Activated T-cell treated with anti-CD3 and anti-CD28 coated beads, Interleukin-2, amount 50 U/mL, for 24 hours (primary cell): Measurements from ENCODE around the gene CTBP1.
"Not testable (repeated sequence)": the region's sequence is repeated elsewhere in the genome, so short reads cannot be mapped to it uniquely, and the experiment has no call there.

Experiments used
- DNase-seq: peaks from one replicate; pipeline ENCODE4 v3.0.0-alpha.2; 2020
- H3K27ac Mint-ChIP-seq: 2 replicates; pipeline ENCODE4 v1.8.0; 2020; ENCODE audit warnings: mild to moderate bottlenecking, mixed read lengths
- H3K27me3 Mint-ChIP-seq: 2 replicates; pipeline ENCODE4 v1.8.0; 2020; ENCODE audit warnings: mixed read lengths
- H3K36me3 Mint-ChIP-seq: 2 replicates; pipeline ENCODE4 v1.8.0; 2020; ENCODE audit warnings: low read depth, mixed read lengths
- H3K4me1 Mint-ChIP-seq: 2 replicates; pipeline ENCODE4 v1.8.0; 2020; ENCODE audit warnings: low read depth, mixed read lengths
- H3K4me3 Mint-ChIP-seq: 2 replicates; pipeline ENCODE4 v1.8.0; 2020; ENCODE audit warnings: mild to moderate bottlenecking, moderate library complexity, mixed read lengths
- H3K9me3 Mint-ChIP-seq: 2 replicates; pipeline ENCODE4 v1.8.0; 2020; ENCODE audit warnings: mixed read lengths

CTBP1 gene

DNA sequence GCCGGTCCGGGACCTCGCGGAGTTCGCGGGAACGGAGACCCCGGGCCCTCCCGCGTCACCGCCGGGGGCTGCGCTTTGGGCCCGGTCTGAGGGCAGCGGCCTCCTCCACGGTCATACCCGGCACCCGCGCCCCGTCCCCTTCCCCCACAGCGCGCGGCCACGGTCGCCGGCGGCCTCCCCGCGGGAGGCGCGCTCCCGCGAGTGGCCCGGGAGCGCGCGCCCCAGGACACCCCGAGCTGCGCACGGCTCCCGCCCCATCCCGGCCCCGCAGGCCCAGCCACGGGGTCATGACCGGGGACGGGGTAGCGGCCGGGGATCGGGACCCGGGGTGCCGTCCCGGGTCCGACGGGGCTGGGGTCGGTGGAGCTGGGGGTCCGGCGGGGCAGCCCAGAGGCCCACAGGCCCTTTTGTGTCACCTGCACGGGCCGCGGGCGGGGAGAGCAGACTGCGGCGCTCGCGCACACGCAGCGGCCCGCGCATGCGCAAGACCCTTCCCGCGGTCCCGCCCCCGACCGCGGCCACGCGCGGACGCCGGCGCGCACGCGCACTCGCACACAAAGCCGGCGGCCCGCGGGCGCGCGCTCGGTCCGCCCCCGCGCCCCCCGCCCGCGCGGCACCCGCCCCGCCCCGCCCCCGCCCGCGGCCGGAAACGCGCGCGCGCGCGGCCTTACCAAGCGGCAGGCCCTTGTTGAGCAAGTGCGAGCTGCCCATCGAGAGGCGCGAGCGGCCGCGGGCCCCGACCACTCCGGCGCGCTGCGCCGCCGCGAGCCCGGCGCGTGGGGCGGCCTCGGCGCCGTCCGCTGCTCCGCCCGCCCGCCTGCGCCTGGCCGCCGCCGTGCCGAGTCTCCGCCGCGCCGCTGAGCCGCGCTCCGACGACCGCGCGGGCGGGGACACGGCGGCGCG, at the start of gene CTBP1:
Gene CTBP1 (minus strand): TSS at position 886 of the 903 bp plus-strand sequence. CDS start 7,799 bp downstream, outside the sequence.
- H3K4me3 Mint-ChIP-seq, result peak within 1 kb of the TSS; percentile 88
- H3K27me3 Mint-ChIP-seq, result no peaks in the 10 kb centered on the region
- DNase-seq, result peak; percentile 93
- H3K9me3 Mint-ChIP-seq, result no peaks in the 10 kb centered on the region
- H3K4me1 Mint-ChIP-seq, result peaks cover 74% of the 10 kb centered on the region
- peak within 1 kb of the TSS; percentile 97 for H3K27ac Mint-ChIP-seq
- H3K36me3 Mint-ChIP-seq, result peaks cover 75% of the 10 kb centered on the region

DNA sequence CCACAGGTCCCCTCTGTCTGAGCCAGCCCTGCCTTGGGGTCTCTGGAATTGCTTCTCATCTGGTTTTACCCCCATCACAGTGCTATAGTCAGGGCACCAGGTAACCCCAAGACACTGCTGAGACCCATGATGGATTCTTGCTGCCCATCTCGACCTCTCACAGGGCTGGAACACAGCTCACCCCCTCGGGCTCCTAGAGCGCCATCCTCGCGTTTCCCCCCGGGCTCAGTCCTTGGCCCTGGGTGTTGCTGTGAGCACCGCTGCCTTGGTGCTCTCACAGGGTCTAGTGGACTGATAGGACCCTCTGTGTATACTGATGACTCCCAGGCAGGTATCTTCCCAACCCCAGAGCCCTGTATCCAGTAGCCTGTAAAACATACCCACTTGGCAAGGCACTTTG, 49.5 kb upstream of the CTBP1 start:
- Mint-ChIP-seq H3K4me1 (peaks cover 69% of the 10 kb centered on the region), H3K27ac (no peak overlapping the region), H3K4me3 (no peak overlapping the region), H3K27me3 (no peaks in the 10 kb centered on the region), H3K9me3 (no peaks in the 10 kb centered on the region), H3K36me3 (peaks cover 79% of the 10 kb centered on the region)
- DNase-seq, result no peak

DNA sequence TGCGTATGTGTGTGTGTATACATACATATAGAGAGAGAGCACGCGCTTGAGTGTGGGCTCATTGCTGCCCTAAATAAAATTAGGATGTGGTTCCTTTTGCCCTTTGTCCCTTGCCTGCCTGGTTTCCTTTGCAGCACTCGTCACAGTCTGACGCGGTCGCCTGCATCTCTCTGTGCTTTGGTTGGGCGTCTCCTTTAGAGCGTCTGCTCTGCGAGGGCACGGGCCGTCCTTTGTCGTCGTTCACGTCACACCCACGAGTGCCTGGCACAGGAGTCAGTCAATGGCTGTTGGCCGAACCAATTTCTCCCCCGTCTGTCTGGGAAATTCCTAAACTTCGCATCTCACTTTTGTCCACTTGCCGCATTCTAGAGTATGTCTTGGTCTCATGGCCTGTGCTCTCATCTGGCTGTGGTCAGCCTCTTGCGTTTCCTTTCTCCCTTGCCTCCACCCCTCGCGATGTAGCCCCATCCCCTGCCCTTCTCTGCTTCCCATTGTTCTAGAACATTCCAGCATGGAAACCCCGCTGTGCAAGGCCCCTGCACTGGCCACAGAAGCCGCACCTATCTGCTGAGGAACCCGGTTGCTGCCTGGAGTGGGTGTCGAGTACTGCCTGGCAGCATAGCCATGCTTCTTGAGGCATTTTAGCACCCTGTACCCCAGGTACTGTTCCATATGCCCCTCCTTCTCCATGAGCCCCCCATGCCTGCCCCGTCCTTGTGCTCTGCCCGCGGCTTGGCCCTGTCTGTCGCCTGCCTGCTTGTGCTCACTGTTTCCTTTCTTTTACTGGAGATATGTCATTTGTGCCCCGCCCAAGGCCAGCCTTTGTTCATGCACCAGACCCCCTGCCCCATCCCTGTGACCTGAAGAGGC, 48.8 kb upstream of the CTBP1 start:
- no peak overlapping the region for H3K4me3 Mint-ChIP-seq
- no peak for DNase-seq
- H3K27me3 Mint-ChIP-seq, result no peaks in the 10 kb centered on the region
- peaks cover 67% of the 10 kb centered on the region for H3K4me1 Mint-ChIP-seq
- peak overlapping the region; percentile 34 for H3K27ac Mint-ChIP-seq
- no peaks in the 10 kb centered on the region for H3K9me3 Mint-ChIP-seq
- peaks cover 75% of the 10 kb centered on the region for H3K36me3 Mint-ChIP-seq

DNA sequence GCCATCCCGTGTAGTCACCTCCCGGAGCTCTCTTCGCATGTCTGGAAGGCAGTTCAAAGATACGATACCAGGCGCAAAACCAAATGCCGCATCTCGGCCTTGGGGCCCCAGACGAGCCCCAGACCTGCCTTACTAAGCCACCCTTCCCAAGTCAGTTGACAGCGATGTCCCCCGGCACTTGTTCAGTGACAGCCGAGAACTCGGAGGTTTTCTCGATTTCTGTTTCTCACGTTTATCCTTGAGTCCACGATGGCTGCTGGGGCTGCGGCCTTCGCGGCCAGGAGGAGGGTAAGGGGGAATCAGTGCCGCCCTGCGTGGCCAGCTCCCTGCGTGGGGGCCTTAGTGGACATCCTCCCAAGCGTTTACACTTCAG, 48.1 kb upstream of the CTBP1 start:
- Mint-ChIP-seq H3K36me3 (peaks cover 78% of the 10 kb centered on the region), H3K27ac (peak overlapping the region; percentile 81), H3K27me3 (no peaks in the 10 kb centered on the region), H3K9me3 (no peaks in the 10 kb centered on the region), H3K4me1 (peaks cover 71% of the 10 kb centered on the region), H3K4me3 (no peak overlapping the region)
- no peak for DNase-seq

DNA sequence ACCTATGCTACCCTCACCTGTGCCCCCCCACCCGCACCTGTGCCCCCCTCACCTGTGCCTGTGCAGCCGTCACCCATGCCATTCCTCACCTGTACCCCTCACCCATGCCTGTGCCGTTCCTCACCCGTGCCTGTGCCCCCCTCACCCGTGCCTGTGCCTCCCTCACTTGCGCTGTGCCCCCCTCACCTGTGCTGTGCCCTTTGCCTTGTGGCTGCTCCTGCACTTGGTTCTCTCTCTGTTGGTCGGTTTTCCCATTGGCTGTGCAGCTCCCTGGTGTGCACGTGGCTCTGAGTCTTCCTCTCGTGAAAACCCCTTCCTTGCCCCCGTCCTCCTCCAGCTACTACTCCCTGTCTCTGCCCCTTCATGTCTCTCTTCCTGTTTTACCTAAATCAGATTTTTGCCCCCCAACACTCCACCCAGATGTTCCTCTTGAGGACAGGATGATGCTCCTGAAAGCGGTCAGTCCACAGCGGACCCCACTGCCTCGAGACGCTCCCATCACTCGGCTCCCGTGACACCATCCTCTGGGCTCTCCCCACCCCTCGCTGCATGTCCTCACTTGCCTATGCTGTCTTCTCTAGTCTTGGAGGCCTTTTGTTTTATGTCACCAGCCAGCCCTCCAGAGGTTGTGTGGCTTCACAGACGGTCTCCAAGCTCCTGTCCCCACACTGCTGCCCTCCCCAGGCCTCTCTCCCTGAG, 47.5 kb upstream of the CTBP1 start:
- Mint-ChIP-seq H3K36me3 (peaks cover 78% of the 10 kb centered on the region), H3K27ac (peak overlapping the region; percentile 81), H3K4me1 (peaks cover 71% of the 10 kb centered on the region), H3K4me3 (no peak overlapping the region), H3K27me3 (no peaks in the 10 kb centered on the region), H3K9me3 (no peaks in the 10 kb centered on the region)
- DNase-seq, result no peak

DNA sequence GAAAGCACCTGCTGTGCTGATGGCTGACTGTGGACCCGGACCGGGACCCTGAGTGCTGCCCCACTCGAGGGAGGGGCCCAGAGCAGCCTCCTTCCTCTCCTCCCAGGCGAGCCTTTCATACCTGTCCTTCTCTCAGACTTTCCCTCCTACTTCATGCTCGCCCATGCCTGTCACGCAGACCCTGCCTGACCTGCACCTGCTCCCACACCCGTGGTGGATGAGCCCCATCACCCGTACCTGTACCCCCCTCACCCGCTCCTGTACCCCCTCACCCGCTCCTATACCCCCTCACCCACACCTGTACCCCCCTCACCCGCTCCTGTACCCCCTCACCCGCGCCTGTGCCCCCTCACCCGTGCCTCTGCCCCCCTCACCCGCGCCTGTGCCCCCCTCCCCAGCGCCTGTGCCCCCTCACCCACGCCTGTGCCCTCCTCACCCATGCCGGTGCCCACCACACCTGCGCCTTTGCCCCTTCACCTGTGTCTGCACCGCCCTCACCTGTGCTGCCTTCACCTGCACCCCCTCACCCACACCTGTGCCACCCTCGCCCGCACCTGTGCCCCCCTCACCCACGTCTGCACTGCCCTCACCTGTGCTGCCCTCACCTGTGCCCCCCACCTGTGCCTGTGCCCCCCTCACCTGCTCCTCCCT, 46.6 kb upstream of the CTBP1 start:
- peaks cover 76% of the 10 kb centered on the region for H3K36me3 Mint-ChIP-seq
- H3K4me3 Mint-ChIP-seq, result no peak overlapping the region
- no peak for DNase-seq
- H3K27ac Mint-ChIP-seq, result peak overlapping the region; percentile 71
- H3K9me3 Mint-ChIP-seq, result no peaks in the 10 kb centered on the region
- H3K4me1 Mint-ChIP-seq, result peaks cover 69% of the 10 kb centered on the region
- H3K27me3 Mint-ChIP-seq, result no peaks in the 10 kb centered on the region

DNA sequence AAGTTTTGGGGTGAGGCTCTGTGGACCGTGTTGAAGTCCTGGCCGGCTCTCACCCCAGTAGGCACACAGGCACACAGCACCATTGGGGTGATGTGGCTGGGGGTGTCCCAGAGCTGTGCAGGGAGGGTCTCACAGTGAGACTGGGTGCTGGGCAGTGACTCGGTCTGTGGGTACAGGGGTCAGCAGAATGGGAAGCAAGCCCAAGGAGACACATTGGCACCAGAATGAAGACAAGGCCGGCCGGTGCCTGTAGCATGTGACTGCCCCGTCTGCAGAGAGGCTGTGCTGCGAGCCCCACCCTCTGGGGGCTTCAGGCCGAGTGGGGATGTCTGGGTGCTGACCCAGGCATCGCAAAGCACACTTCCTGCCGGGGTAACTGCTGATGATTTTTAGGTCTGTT, 46.0 kb upstream of the CTBP1 start:
- H3K27me3 Mint-ChIP-seq, result no peaks in the 10 kb centered on the region

DNA sequence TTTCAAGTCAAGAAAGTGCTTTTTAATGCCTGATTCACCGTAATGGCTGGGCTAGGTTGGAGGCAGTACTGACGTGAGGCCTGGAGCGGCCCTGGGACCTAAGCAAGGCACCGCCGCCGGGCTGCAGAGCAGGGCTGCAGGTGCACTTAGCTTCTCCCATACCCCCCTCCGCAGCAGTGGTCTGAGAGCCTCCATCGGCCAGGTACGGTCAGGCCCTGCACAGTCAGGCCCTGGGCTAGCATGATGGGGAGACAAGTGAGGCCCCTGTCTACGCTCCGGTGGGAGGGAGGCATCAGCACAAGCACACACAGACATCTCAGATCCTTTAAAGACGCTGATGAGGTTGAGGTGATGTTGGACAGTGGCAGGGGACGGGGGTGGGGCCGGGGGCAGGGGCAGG, 45.5 kb upstream of the CTBP1 start:
- Mint-ChIP-seq H3K27ac (no peak overlapping the region), H3K4me1 (peaks cover 59% of the 10 kb centered on the region), H3K36me3 (peaks cover 67% of the 10 kb centered on the region), H3K9me3 (no peaks in the 10 kb centered on the region), H3K4me3 (no peak overlapping the region), H3K27me3 (no peaks in the 10 kb centered on the region)
- DNase-seq, result no peak

More for the DNA sequence above, 46.0 kb upstream of the CTBP1 start:
- H3K36me3 Mint-ChIP-seq, result peaks cover 72% of the 10 kb centered on the region
- H3K4me1 Mint-ChIP-seq, result peaks cover 63% of the 10 kb centered on the region
- H3K9me3 Mint-ChIP-seq, result no peaks in the 10 kb centered on the region
- H3K4me3 Mint-ChIP-seq, result no peak overlapping the region
- DNase-seq, result no peak
- peak overlapping the region; percentile 71 for H3K27ac Mint-ChIP-seq

DNA sequence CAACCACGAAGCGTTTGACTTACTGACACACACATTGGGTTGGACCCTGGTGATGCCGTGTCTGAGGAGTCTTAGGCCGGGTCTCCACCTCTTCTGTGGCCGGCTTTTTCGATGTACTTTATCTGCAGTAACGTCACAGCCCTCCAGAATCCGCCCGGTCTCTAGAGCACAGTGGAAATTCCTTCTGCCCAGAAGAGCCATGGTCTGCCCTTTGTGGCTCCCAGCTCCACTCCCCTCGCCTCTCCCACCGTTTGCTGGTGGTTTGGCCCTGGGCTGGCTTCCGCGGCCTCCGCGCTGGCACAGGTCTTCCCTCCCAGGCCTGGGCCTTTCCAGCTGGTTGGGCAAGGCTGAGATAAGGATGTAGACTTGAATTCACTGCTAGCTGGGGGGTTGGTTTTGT, 45.1 kb upstream of the CTBP1 start:
- peaks cover 64% of the 10 kb centered on the region for H3K36me3 Mint-ChIP-seq
- peaks cover 56% of the 10 kb centered on the region for H3K4me1 Mint-ChIP-seq
- H3K9me3 Mint-ChIP-seq, result no peaks in the 10 kb centered on the region
- H3K27ac Mint-ChIP-seq, result peak overlapping the region; percentile 61
- DNase-seq, result no peak
- H3K4me3 Mint-ChIP-seq, result no peak overlapping the region
- no peaks in the 10 kb centered on the region for H3K27me3 Mint-ChIP-seq

DNA sequence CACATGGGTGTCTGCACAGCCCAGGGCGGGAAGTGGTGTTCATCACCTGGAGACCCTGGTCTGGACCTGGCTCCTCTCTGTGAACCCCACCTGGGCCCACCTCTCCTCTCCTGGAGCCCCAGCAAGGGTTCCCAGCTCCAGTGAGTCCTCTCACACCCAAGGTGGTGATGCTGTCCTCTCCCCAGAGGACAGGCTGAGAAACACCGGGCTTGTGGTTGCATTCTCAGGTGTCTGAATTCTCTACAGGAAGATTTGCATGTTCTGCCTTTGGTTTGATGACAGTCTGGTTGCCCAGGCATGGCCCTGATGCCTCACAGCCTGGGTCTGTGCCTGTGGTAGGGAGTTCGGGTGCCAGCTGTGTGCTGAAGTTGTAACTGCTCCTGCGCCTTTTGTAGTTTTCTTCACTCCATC, 44.6 kb upstream of the CTBP1 start:
- Mint-ChIP-seq H3K4me3 (no peak overlapping the region), H3K27ac (peak overlapping the region; percentile 61), H3K36me3 (peaks cover 62% of the 10 kb centered on the region), H3K9me3 (no peaks in the 10 kb centered on the region), H3K27me3 (no peaks in the 10 kb centered on the region), H3K4me1 (peaks cover 59% of the 10 kb centered on the region)
- DNase-seq, result no peak

DNA sequence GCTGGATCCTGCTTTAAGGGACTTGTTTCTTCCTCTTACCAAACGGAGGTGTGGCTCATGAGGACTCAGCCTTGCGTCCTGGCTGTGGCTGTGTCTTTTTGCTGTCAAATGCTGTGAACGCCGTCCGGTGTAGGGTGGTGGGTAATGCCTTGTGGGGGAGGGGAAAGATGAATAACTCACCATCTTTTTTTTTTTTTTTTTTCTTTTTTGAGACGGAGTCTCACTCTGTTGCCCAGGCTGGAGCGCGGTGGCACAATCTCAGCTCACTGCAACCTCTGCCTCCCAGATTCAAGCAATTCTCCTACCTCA, 43.7 kb upstream of the CTBP1 start:
- not testable (repeated sequence) for DNase-seq, H3K27me3 Mint-ChIP-seq, H3K9me3 Mint-ChIP-seq, H3K4me3 Mint-ChIP-seq
- peaks cover 53% of the 10 kb centered on the region for H3K36me3 Mint-ChIP-seq
- peak overlapping the region; percentile 96 for H3K27ac Mint-ChIP-seq
- H3K4me1 Mint-ChIP-seq, result peaks cover 56% of the 10 kb centered on the region

DNA sequence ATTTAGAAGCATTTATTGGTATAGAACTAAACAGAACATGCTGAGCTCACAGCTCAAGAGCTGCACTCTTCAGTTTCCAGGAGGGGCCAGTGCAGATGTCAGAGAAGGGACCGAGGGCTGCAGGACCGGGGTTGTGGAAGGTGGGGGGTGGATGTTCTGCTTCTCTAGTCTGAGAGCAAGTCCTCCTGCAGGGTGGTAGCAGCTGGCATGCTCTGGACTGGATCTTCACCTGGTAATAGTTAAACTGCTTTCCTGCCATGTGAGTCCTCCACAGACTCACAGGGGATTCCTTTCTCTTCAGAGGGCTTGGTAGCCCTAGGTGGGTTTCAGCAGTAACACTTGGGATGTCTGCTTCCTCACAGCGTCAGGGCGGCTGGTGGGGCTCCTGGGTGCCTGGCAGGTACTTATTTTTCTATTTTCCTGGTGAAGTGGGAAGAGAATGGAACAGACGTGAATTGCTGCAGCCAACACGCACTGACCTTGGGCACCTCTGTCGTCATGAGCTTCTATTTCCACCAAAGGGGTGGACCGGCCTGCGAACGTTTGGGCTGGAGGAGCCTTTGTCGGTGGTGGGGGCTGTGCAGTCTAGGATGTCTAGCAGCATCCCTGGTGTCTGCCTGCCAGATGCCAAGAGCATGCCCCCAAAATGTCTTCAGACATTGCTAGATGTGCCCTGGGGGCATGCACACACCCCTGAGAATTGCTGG, 43.2 kb upstream of the CTBP1 start:
- H3K36me3 Mint-ChIP-seq, result peaks cover 48% of the 10 kb centered on the region
- no peaks in the 10 kb centered on the region for H3K27me3 Mint-ChIP-seq
- no peak for DNase-seq
- H3K4me3 Mint-ChIP-seq, result peak overlapping the region; percentile 97
- peaks cover 53% of the 10 kb centered on the region for H3K4me1 Mint-ChIP-seq
- peak overlapping the region; percentile 96 for H3K27ac Mint-ChIP-seq
- no peaks in the 10 kb centered on the region for H3K9me3 Mint-ChIP-seq

DNA sequence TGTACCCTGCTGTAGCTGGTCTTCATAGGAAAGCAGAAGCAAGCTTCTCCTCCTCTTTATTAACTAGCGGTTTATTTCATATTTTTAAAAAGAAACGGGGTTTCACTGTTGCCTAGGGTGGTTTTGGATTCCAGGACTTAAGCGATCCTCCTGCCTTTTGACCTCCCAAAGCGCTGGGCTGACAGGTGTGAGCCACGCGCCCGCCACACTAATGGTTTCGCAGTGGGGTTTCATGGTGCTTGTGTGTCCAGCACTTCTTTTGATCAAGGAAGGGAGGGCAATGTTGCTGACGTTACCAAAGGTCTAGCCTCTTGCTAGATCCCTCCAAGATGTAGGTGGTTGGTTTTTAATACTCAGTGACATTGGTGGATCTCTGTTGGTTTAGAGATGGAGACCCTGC, 42.2 kb upstream of the CTBP1 start:
- H3K27me3 Mint-ChIP-seq, result no peaks in the 10 kb centered on the region
- H3K4me1 Mint-ChIP-seq, result peaks cover 46% of the 10 kb centered on the region
- peak overlapping the region; percentile 97 for H3K4me3 Mint-ChIP-seq
- H3K9me3 Mint-ChIP-seq, result no peaks in the 10 kb centered on the region
- peaks cover 39% of the 10 kb centered on the region for H3K36me3 Mint-ChIP-seq
- H3K27ac Mint-ChIP-seq, result peak overlapping the region; percentile 96
- DNase-seq, result no peak
